ENCODE data around the gene APOBEC4.
"Not testable (repeated sequence)": the region's sequence is repeated elsewhere in the genome, so short reads cannot be mapped to it uniquely, and the experiment has no call there.

The APOBEC4 gene, protein sequence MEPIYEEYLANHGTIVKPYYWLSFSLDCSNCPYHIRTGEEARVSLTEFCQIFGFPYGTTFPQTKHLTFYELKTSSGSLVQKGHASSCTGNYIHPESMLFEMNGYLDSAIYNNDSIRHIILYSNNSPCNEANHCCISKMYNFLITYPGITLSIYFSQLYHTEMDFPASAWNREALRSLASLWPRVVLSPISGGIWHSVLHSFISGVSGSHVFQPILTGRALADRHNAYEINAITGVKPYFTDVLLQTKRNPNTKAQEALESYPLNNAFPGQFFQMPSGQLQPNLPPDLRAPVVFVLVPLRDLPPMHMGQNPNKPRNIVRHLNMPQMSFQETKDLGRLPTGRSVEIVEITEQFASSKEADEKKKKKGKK

DNA sequence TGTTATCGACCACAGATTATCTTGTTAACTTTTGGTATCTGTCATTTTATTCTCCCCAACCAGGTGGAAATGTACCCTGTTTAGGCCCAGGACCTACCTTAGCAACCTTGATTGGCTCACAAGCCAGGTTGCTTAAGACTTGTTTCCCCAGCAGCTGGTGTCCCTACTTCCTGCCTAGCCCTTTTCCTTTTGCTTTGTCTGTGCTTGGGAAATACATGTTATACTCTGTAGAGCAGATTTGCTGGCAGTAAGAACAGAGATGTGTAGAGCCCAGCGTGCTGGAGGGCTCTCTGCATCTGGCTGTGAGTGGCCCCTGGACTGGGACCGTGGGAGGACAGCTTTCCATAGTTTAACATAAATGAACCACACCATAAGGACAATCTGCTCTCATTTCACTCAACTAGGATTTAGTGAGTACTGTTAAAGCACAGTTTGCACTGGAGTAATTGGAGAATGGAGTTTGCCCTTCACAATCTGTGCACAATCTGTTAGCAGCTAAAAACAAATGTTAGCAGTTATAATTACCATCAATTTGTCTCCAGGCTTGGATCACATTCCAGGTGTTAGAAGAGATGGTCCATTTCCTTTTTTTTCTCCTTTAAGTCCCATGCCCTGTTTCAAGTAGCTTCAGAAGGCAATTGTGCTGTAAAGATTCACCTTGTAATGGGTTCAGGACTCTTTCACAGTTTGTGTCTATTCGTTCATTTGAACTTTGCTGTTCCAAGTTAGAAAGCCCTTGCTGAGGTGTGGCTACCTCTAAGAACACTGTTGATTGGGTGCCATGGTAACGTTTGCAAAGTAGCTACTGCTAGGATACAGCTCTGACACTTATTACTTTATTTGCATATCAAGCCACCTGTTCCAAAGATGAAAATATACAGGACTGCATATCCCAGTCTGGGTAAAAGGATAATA is at the start of gene APOBEC4:
Gene APOBEC4, minus strand, starts transcription at position 770 of the 915 bp plus-strand sequence. CDS start 4,535 bp downstream, outside the sequence.
- DNase-seq = no peak

DNA sequence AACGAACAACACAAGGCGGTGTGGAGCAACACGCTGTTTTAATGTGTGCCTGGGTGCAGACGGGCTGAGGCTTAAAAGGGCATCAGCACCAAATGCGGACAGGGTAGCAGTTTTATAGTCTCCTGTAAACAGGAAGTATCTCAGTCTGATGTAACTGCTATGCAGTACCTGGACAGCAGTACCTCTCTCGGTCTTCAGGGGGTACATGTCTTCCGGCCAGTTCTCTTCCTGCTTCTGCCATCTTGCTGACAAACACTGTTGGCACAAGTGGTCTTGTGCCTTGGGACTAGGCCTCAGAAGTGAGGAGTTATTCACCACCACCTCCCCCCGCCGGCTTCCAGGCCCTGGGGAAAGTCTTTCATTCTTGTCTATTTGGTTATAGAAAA is 49.7 kb upstream of the APOBEC4 start:
- DNase-seq = no peak

GRCh38 chr1:183702087-183702812 is 49.1 kb upstream of the APOBEC4 start:
- DNase-seq = no peak

DNA sequence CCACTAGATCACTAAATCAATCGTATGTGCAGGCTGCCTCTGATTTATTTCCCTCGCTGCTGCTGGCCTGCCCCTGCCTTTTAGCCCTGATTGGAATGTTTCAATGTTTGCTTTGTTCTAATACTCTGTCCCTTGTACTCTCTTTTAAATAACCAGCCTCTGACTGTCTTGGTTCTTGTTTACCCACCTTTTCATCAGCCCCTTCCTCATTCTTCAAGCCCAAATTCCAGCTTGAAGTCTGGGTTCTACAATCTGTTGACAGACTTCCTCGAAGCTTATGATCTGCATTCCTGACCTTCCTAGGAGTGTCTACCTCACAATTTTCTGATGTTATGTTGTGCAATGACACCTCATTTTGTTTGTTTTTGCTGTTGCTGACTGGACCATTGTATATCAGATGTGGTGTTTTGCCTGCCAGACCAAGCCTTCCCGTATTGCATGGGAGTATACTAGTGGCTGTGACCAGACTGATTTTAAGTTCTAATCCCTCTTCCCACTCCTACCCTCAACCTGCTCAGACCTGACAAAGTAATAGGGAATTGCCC is 46.6 kb upstream of the APOBEC4 start:
- no peak for DNase-seq

DNA sequence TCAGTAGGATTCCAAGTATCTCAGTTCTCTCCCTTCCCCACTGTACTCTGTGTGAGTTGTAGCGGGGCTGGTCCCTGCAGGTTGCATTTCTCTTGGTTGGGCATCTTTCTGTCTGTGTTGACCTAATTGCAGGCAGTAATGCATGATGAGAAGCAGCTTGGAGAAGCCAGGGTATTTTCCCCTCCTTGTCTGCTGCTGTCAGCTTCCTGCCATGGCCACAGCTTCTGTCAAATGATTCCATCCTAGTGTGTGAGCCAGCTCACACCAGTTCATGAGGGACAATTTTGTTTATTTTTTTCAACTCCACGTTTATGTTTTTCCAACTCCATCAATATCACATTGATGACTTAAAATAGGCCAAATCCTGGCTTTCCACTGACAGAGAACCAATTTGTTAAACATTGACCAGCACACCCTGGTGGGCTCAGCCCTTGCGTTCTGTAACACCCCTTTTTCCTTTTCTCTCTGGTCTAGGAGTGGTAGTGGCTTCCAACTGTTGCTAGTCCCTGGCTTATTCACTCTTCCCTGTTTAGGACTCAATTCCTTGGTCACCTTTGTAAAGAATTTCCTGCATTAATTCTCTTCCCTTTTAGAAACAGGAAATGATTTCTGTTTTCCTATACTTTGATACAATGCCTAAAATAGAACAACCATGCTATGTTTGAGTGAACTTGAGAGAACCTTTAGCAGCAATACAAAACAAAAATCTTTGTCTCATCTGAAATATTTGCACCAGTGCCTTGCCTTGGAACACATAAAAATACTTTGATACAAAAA is 44.9 kb upstream of the APOBEC4 start:
- no peak for DNase-seq

GRCh38 chr1:183696981-183697380 is 43.9 kb upstream of the APOBEC4 start:
- no peak for DNase-seq

GRCh38 chr1:183694755-183695154 is 41.6 kb upstream of the APOBEC4 start:
- DNase-seq = no peak

DNA sequence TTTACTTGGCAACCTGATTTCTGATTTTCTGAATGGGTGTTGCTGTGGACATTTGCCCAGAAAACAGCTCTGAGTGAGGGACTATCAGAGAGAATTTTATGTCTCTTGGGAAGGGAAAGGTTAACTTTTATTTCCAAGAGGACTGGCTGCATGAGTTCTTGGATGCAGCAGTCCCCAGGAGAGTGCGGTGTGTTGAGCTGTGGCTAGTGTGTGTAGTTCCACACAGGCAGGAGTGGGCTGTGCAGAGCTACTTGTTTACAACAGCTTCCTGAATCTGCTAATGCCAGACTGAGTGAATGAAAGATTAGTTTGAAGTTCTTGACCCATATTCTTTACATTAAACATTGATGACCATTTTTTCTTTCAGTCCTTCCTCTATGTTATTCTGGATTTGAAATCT is 41.0 kb upstream of the APOBEC4 start:
- DNase-seq = no peak

- no peak for DNase-seq
Measured at GRCh38 chr1:183693521-183693920, 40.4 kb upstream of the APOBEC4 start.

DNA sequence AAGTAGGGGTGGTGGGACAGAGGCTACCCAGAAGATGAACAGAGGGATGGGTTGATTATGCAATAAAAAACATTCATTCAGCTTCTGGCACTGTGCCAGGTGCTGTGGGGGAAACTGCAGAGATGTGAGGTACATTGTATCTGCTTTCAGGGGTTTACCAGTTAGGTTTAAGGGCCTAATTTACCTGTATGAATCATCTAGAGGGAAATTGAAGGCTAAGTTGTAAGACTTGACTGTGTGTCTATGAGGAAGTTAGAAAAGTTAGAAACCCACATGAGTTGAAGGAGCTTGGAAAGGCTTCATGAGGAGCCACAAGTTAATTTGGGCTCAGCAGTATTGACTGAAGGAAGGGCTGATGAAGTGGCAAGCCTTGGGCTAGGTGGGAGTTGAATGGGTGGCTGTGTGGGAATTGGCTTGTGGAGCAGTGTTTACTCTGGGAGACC is 36.7 kb upstream of the APOBEC4 start:
- no peak for DNase-seq

DNA sequence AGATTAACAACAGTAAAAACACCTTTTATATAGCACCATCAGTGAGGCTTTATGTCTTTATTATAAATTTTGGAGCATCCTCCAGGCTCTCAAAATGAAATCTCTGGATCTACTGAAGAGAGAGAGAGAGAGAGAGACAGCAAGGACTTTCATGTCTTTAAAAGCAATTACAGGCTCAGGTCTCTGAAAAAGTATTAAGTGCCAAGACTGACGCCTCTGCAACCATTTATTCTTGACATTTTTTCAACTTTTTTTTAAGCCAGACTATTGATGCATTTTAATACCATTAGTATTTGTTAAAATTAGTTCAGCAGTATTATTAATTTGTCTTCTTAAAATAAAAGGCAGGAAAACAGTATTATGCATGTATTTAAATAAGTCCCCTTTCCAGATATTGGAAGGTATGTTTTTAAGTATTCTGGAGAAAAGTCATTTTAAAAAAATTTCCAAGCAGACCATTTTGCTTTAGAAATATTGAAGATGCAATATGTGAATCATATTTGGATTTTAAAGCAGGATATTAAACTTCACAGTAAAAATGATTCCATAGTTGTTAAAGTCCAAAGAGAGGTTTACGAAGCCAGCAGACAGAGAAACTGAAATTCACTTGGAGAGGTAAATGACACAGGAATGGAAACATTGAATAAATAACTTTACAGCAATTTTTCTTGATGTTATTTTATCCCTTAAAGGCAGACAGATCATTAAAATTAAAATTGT is 35.4 kb upstream of the APOBEC4 start:
- DNase-seq = no peak

DNA sequence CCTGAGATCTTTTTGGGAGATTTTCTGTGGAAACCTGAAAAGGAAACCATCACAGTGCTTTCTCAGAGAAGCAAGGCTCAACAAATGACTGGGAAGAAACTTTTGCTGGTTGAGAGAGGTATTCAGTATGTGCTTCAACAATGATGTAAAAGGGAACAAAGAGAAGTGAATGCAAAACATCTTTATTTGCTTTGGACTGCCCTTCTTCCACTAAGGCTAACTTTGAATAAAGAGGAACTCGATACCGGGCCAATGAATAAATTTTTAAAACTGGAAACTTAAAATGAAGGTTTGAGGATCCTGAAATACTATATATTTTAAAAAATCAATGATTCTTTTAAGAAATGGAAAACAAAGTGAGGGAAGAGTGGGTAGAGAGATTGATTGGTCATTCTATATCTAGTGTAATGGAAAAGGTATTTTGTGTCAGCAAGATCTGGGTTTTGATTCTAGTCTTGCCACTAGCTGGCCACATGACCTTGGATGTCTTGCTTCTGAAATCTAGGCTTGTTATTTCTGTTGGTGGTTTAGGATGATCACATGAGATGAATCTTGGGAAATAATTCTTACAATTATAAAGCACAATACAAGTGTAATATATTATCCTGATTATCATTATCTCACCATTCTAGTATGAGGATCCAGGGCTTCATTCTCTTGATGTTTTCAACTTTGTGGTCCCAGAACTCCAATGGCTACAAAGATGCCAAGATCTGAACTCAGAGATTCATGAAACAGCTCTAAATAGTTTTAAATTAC is 34.6 kb upstream of the APOBEC4 start:
- DNase-seq = no peak

DNA sequence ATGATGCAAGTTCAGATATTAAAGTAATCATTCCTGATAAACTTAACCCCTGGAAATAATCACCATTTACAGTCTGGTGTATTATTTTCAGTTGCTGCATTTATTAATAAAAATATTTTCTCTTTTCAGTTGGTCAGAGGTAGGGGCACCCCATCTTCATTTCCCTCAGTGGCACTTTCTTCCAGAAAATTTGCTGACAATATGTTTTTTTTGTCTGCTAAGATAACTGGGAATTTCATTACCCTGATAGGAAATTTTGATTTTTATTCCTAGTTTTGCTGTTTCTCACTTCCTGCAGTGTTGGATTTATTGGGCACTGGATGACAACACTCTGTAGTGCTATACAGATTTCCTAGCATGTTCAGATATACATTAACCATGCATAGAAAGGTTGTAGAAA is 33.1 kb upstream of the APOBEC4 start:
- DNase-seq = no peak

GRCh38 chr1:183685112-183685713 is 32.1 kb upstream of the APOBEC4 start:
- peak; percentile 22 for DNase-seq

DNA sequence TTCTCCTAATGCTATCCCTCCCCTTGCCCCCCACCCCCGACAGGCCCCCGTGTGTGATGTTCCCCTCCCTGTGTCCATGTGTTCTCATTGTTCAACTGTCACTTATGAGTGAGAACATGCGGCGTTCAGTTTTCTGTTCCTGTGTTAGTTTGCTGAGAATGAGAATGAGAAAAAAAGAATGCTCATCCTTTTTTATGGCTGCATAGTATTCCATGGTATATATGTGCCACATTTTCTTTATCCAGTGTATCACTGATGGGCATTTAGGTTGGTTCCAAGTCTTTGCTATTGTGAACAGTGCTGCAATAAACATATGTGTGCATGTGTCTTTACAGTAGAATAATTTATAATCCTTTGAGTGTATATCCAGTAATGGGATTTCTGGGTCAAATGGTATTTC is 26.2 kb upstream of the APOBEC4 start:
- DNase-seq = not testable (repeated sequence)

GRCh38 chr1:183678819-183679218 is 25.7 kb upstream of the APOBEC4 start:
- no peak for DNase-seq

GRCh38 chr1:183676586-183677189 is 23.6 kb upstream of the APOBEC4 start:
- DNase-seq = no peak

DNA sequence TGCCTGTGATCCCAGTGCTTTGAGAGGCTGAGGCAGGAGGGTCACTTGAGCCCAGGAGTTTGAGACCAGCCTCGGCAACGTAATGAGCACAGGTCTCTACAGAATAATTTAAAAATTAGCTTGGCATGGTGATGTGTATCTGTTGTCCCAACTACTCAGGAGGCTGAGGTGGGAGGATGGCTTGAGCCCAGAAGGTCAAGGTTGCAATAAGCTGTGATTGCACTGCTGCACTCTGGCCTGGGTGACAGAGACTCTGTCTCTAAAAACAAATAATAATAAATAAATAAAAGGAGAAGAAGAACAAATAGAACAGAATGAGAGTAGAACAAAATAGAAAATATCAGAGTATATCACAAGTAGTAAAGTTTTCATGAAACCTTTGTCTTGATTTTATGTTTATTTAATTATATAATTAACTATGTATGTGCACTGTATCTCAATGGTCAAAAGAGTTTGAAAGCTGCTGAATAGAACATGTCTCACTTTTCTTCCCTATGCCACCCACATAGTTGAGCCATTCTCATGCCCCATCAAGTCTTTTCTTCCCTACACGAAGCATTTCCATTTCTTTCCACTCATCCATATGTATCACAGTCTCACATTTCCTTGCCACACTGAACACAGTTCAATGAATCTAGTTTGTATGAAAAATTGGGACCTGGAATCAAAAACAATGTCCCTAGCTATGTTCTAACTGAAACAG is 22.9 kb upstream of the APOBEC4 start:
- DNase-seq = no peak

GRCh38 chr1:183675381-183675780 is 22.3 kb upstream of the APOBEC4 start:
- no peak for DNase-seq

Measured in NCI-H2029 treated with DMSO at 0.1 percent for 48 hours (cell line).